Right atrium auricular region (tissue), 2 donors: Measurements from ENCODE around the gene DISP2. TPM values are rescaled to one million over a fixed set of nuclear protein-coding genes. Genes with fewer than 3 reads are reported as not detected.

ENCODE experiments used
- DNase-seq: peaks from one replicate; pipeline ENCODE4 v3.0.0-alpha.2; 2019; ENCODE audit warnings: low spot score
- H3K27ac ChIP-seq, 2 donors: fragments of 200-600 bp; sonication (generic); 1 replicate in 1 of 2; 2 replicates in 1 of 2; pipeline ENCODE4 v1.5.1; 2016 to 2019
- H3K27me3 ChIP-seq, 2 donors: fragments of 200-600 bp; sonication (generic); one replicate each; pipeline versions ENCODE4 v1.5.1 to v1.6.0; 2017 to 2019
- H3K36me3 ChIP-seq: fragments of 200-600 bp; sonication (generic); one replicate; pipeline ENCODE4 v1.5.1; 2016
- H3K4me1 ChIP-seq, 2 donors: fragments of 200-600 bp; sonication (generic); one replicate each; pipeline versions ENCODE4 v1.5.1 to v1.6.0; 2017 to 2019
- H3K4me3 ChIP-seq, 2 donors: fragments of 200-600 bp; sonication (generic); 1 replicate in 1 of 2; 2 replicates in 1 of 2; pipeline ENCODE4 v1.5.1; 2017 to 2019; ENCODE audit warnings: mild to moderate bottlenecking in 1 of 2, moderate library complexity in 1 of 2
- H3K9me3 ChIP-seq, 2 donors: fragments of 200-600 bp; sonication (generic); one replicate each; pipeline ENCODE4 v1.5.1; 2019
- total RNA-seq, 2 donors: library from RNA; depleted of rRNA; stranded (reverse); fragments of >200 nt; gene quantifications; one replicate each; pipeline ENCODE4 v1.1.0, GENCODE V29; 2016
- TF ChIP-seq, protein P1 (sequence below), 2 donors: fragments of 200-600 bp; sonication (generic); IDR thresholded peaks; one replicate each; pipeline ENCODE4 v1.5.1; 2019; ENCODE audit warnings: antibody characterized with exemption in 2 of 2

DISP2 gene
- total RNA-seq, 2 donors from 2014 or later: 0.11 to 0.20 TPM

DNA sequence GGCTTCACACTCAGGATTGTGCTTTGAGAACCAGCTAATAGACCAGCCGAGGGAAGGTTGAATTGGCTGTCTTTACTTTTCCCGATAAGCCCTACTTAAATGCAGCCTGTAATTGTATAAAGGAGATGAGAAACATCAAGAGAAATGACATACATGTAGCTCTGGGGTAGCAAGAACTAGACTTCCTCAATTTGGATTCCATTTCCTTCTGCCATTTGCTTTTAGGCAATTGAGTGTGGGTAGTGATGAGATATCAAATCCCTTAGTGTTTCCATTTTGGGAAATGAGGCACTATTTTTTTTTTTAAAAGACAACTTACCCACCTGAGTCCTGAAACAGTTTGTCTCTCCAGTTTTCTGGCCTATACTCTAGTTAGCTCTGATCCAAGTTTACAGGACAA, 32.3 kb upstream of the DISP2 start:
- H3K4me3 ChIP-seq: peak overlapping the region; percentile 85 to 90
- peaks cover 0 to 74% of the 10 kb centered on the region in 2 donors for H3K4me1 ChIP-seq
- DNase-seq: no peak
- H3K27me3 ChIP-seq: no peaks in the 10 kb centered on the region
- TF ChIP-seq, protein P1, sequence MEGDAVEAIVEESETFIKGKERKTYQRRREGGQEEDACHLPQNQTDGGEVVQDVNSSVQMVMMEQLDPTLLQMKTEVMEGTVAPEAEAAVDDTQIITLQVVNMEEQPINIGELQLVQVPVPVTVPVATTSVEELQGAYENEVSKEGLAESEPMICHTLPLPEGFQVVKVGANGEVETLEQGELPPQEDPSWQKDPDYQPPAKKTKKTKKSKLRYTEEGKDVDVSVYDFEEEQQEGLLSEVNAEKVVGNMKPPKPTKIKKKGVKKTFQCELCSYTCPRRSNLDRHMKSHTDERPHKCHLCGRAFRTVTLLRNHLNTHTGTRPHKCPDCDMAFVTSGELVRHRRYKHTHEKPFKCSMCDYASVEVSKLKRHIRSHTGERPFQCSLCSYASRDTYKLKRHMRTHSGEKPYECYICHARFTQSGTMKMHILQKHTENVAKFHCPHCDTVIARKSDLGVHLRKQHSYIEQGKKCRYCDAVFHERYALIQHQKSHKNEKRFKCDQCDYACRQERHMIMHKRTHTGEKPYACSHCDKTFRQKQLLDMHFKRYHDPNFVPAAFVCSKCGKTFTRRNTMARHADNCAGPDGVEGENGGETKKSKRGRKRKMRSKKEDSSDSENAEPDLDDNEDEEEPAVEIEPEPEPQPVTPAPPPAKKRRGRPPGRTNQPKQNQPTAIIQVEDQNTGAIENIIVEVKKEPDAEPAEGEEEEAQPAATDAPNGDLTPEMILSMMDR (IDR thresholded peaks at IDR 0.05): no peak
- no peaks in the 10 kb centered on the region for H3K36me3 ChIP-seq
- no peaks in the 10 kb centered on the region for H3K9me3 ChIP-seq
- peak overlapping the region; percentile 90 to 93 for H3K27ac ChIP-seq

DNA sequence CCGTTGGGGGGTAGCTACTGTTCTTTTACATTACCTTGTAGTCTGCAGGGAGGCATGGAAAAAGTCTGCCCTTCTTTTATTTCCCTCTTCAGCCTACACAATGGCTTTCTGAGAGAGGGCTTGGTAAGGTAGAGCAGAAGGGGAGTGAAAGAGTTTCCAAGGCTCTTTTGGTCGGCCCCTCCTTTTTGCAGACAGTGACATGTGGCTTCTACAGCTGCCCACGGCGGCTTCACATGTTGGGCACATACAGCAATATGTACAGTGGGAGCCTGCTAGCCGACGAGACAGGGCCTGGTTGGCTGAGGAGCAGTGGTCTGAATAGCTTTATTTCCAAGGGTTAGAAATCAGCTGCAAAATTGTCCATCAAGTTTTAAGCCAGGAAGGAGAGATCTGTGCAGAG, 30.6 kb upstream of the DISP2 start:
- Histone ChIP-seq H3K36me3 (no peaks in the 10 kb centered on the region), H3K27me3 (no peaks in the 10 kb centered on the region), H3K9me3 (no peaks in the 10 kb centered on the region), H3K27ac (peak overlapping the region; percentile 13 to 93), H3K4me1 (peaks cover 0 to 86% of the 10 kb centered on the region in 2 donors), H3K4me3 (no peak overlapping the region)
- TF ChIP-seq, protein P1 (IDR thresholded peaks at IDR 0.05): no peak
- no peak for DNase-seq

- H3K36me3 ChIP-seq: no peaks in the 10 kb centered on the region
- no peak for DNase-seq
- H3K4me1 ChIP-seq: peaks cover 0 to 80% of the 10 kb centered on the region in 2 donors
- peak overlapping the region; percentile 24 to 93 for H3K27ac ChIP-seq
- no peaks in the 10 kb centered on the region for H3K9me3 ChIP-seq
- TF ChIP-seq, protein P1 (IDR thresholded peaks at IDR 0.05): no peak
- H3K27me3 ChIP-seq: no peaks in the 10 kb centered on the region
- H3K4me3 ChIP-seq: no peak overlapping the region
Measured at GRCh38 chr15:40328176-40328575, 29.8 kb upstream of the DISP2 start.

- no peak for DNase-seq
- Histone ChIP-seq H3K27me3 (no peaks in the 10 kb centered on the region), H3K36me3 (no peaks in the 10 kb centered on the region), H3K4me3 (no peak overlapping the region), H3K9me3 (no peaks in the 10 kb centered on the region), H3K4me1 (peaks cover 0 to 84% of the 10 kb centered on the region in 2 donors), H3K27ac (peak overlapping the region; percentile 24 to 93)
- TF ChIP-seq, protein P1 (IDR thresholded peaks at IDR 0.05): no peak
Measured at GRCh38 chr15:40328751-40329150, 29.3 kb upstream of the DISP2 start.

DNA sequence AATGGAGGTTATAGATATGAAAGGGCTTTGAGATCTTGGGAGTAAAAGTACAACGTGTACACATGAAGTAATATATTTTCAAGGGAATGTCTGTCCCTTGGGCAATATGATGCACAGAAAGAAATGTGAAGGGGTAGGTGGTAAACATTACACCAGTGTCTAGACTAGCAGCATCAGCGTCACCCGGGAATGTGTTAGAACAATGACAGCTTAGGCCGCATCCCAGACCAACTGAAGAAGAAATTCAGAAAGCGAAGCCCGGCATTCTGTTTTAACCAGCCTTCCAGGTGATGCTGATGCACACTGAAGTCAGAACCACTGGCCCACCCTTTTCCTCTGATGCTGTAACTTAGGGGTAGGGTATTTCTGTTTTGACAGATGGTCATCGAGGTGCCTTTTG, 28.2 kb upstream of the DISP2 start:
- TF ChIP-seq, protein P1 (IDR thresholded peaks at IDR 0.05): no peak
- H3K4me1 ChIP-seq: peaks cover 0 to 90% of the 10 kb centered on the region in 2 donors
- no peaks in the 10 kb centered on the region for H3K27me3 ChIP-seq
- peak overlapping the region; percentile 77 to 93 for H3K27ac ChIP-seq
- H3K9me3 ChIP-seq: no peaks in the 10 kb centered on the region
- DNase-seq: no peak
- peaks cover under 1% of the 10 kb centered on the region for H3K36me3 ChIP-seq
- H3K4me3 ChIP-seq: no peak overlapping the region

GRCh38 chr15:40330368-40330836, 27.6 kb upstream of the DISP2 start:
- peaks cover 0 to 90% of the 10 kb centered on the region in 2 donors for H3K4me1 ChIP-seq
- no peaks in the 10 kb centered on the region for H3K27me3 ChIP-seq
- TF ChIP-seq, protein P1 (IDR thresholded peaks at IDR 0.05): no peak
- H3K36me3 ChIP-seq: peaks cover 7% of the 10 kb centered on the region
- no peak for DNase-seq
- H3K9me3 ChIP-seq: no peaks in the 10 kb centered on the region
- peak overlapping the region; percentile 77 to 93 for H3K27ac ChIP-seq
- H3K4me3 ChIP-seq: no peak overlapping the region
